ENCODE measurements around the gene CARD9. TPM values are rescaled to one million over a fixed set of nuclear protein-coding genes. Genes with fewer than 3 reads are reported as not detected.

Gene CARD9
- total and polyA plus RNA-seq, 2 of the 4 experiments (the other 2 are of a cell fraction), result 0.36 to 1.9 TPM

DNA sequence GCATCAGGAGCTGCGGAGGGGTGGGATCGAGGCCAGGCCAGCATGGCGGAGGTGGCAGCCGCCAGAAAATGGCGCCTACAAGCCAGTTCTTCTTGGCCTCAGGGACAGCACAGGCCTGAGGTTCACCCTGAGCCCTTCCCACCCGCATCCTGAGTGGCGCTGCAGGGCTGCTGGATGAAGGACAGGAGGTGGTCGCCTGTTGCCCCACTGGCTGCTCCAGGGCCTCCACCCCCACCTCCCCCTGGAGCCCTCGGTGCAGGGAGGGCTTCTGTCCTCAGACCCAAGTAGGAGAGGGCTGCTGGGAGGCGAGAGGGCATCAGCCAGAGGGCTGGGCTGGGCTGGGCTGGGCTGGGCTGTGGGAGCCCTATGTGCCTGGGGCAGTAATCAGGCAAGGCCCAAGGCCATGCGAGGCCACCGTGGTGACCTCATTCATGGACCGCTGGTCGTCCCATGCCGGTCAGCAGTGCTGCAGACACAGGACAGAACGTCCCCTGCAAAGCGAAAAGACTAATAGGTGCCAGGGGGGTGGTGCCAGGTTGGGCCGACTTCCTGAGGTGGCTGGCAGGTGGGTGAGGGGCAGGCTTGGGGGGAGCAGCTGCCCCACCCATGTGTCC is 32.3 kb downstream of the CARD9 start:
- DNase-seq (no peak), ATAC-seq (ENCODE audit: low read depth) (no peak)
- H2BK5ac ChIP-seq (ENCODE audit: low read depth, low read length, poor library complexity, severe bottlenecking), result no peak overlapping the region
- H3K9me3 ChIP-seq (ENCODE audit: control insufficient read depth, insufficient read depth, low read length), result no peaks in the 10 kb centered on the region
- H3K4ac ChIP-seq (ENCODE audit: low read depth, low read length), result no peak overlapping the region
- peaks cover 77% of the 10 kb centered on the region for H3K36me3 ChIP-seq (ENCODE audit: control insufficient read depth, insufficient read depth, low read length)
- no peaks in the 10 kb centered on the region for H3K27me3 ChIP-seq (ENCODE audit: control insufficient read depth, insufficient read depth, low read length)
- 89% methylated on average over 3 of the region's 18 CpGs; no CpG with 5 or more reads in 1 of the 2 experiments for WGBS, 2 experiments (ENCODE audit: extremely low coverage in 2 of 2, insufficient read length in 1 of 2)
- H2AK5ac ChIP-seq (ENCODE audit: low read depth, low read length), result no peak overlapping the region
- no TSS peak for BruUV-seq (replicated peaks)
- H2BK15ac ChIP-seq (ENCODE audit: low read depth, low read length), result no peak overlapping the region
- peaks cover 11% of the 10 kb centered on the region; the same call in 1 of the 2 replicates for H3K4me1 ChIP-seq (ENCODE audit: control insufficient read depth, insufficient read depth, low read length)
- no peak overlapping the region for H4K5ac ChIP-seq (ENCODE audit: low read depth, low read length)
- H3K9me1 ChIP-seq (ENCODE audit: insufficient read depth, low read length), result peaks cover 4% of the 10 kb centered on the region; the same call in 1 of the 2 replicates
- H3K18ac ChIP-seq (ENCODE audit: low read depth, low read length), result no peak overlapping the region
- in situ Hi-C loops (cut with MboI; ENCODE audit: low sequenced_read_pairs) (no loop called here), intact Hi-C loops (cut with micrococcal nuclease) (no loop called here), dilution Hi-C loops (cut with HindIII; ENCODE audit: low sequenced_read_pairs, unreplicated experiment) (no loop called here)
- no peak overlapping the region for H4K91ac ChIP-seq (ENCODE audit: insufficient read depth, low read depth, low read length)
- H3K14ac ChIP-seq (replicated peaks; ENCODE audit: low read depth, low read length), result no peak overlapping the region
- no peak overlapping the region for H2AK9ac ChIP-seq (replicated peaks; ENCODE audit: low read depth, low read length, poor library complexity)
- H3K9ac ChIP-seq (ENCODE audit: low read depth, low read length), result no peak overlapping the region
- H3K4me3 ChIP-seq (ENCODE audit: insufficient read depth, low read depth, low read length), result no peak overlapping the region
- H2BK120ac ChIP-seq (ENCODE audit: low read depth, low read length), result no peak overlapping the region
- no peak overlapping the region for H3K4me2 ChIP-seq (ENCODE audit: low read depth, low read length)
- ChIA-PET CTCF (no interaction called here), POLR2A (ENCODE audit: unreplicated experiment) (no interaction called here)
- peaks cover 16 to 74% of the 10 kb centered on the region in 2 experiments for H3K79me1 ChIP-seq (ENCODE audit: low read depth in 1 of 2, low read length in 2 of 2)
- no peak overlapping the region for H4K8ac ChIP-seq (ENCODE audit: low read depth in 2 of 2, low read length in 2 of 2)
- H3K56ac ChIP-seq (ENCODE audit: extremely low read depth, insufficient read depth, low read length), result no peak overlapping the region
- no peak overlapping the region for H3K23ac ChIP-seq (ENCODE audit: low read depth, low read length)
- no peak overlapping the region for H3K27ac ChIP-seq (ENCODE audit: insufficient read depth, low read length)
- peaks cover 78% of the 10 kb centered on the region for H4K20me1 ChIP-seq (ENCODE audit: insufficient read depth, low read length)
- TF ChIP-seq CHD1 (IDR thresholded peaks at IDR 0.05; ENCODE audit: low read depth, low read length) (no peak), MAFK (IDR thresholded peaks at IDR 0.05; ENCODE audit: low read depth, low read length) (no peak), POLR2A (IDR thresholded peaks at IDR 0.05; ENCODE audit: low read depth, low read length) (no peak), FOS (IDR thresholded peaks at IDR 0.05; ENCODE audit: low read depth, low read length) (no peak), MAZ (IDR thresholded peaks at IDR 0.05; ENCODE audit: borderline replicate concordance, low read depth, low read length) (no peak), RFX5 (IDR thresholded peaks at IDR 0.05; ENCODE audit: low read depth, low read length) (no peak), MXI1 (IDR thresholded peaks at IDR 0.05; ENCODE audit: borderline replicate concordance, low read depth, low read length) (no peak), SMC3 (IDR thresholded peaks at IDR 0.05; ENCODE audit: low read depth, low read length) (no peak), RCOR1 (IDR thresholded peaks at IDR 0.05; ENCODE audit: insufficient replicate concordance, low read length) (no peak), CEBPB (IDR thresholded peaks at IDR 0.05; ENCODE audit: low read depth, low read length) (no peak), NFE2L2 (IDR thresholded peaks at IDR 0.05; ENCODE audit: low read depth, low read length) (no peak), RAD21 (IDR thresholded peaks at IDR 0.05; ENCODE audit: low read length) (no peak), BHLHE40 (IDR thresholded peaks at IDR 0.05; ENCODE audit: low read depth, low read length) (no peak)
- TF ChIP-seq, protein P1, sequence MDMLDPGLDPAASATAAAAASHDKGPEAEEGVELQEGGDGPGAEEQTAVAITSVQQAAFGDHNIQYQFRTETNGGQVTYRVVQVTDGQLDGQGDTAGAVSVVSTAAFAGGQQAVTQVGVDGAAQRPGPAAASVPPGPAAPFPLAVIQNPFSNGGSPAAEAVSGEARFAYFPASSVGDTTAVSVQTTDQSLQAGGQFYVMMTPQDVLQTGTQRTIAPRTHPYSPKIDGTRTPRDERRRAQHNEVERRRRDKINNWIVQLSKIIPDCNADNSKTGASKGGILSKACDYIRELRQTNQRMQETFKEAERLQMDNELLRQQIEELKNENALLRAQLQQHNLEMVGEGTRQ (IDR thresholded peaks at IDR 0.05; ENCODE audit: low read depth, low read length), result no peak
- TF ChIP-seq, protein P2, sequence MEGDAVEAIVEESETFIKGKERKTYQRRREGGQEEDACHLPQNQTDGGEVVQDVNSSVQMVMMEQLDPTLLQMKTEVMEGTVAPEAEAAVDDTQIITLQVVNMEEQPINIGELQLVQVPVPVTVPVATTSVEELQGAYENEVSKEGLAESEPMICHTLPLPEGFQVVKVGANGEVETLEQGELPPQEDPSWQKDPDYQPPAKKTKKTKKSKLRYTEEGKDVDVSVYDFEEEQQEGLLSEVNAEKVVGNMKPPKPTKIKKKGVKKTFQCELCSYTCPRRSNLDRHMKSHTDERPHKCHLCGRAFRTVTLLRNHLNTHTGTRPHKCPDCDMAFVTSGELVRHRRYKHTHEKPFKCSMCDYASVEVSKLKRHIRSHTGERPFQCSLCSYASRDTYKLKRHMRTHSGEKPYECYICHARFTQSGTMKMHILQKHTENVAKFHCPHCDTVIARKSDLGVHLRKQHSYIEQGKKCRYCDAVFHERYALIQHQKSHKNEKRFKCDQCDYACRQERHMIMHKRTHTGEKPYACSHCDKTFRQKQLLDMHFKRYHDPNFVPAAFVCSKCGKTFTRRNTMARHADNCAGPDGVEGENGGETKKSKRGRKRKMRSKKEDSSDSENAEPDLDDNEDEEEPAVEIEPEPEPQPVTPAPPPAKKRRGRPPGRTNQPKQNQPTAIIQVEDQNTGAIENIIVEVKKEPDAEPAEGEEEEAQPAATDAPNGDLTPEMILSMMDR (conservative IDR thresholded peaks at IDR 0.05; ENCODE audit: low read depth, low read length), result no peak
- TF ChIP-seq, protein P3, sequence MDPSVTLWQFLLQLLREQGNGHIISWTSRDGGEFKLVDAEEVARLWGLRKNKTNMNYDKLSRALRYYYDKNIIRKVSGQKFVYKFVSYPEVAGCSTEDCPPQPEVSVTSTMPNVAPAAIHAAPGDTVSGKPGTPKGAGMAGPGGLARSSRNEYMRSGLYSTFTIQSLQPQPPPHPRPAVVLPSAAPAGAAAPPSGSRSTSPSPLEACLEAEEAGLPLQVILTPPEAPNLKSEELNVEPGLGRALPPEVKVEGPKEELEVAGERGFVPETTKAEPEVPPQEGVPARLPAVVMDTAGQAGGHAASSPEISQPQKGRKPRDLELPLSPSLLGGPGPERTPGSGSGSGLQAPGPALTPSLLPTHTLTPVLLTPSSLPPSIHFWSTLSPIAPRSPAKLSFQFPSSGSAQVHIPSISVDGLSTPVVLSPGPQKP (IDR thresholded peaks at IDR 0.05; ENCODE audit: borderline replicate concordance, low read depth, low read length), result no peak
- no peak overlapping the region for H2BK20ac ChIP-seq (ENCODE audit: low read depth, low read length)
- no peak overlapping the region for H2AFZ ChIP-seq (replicated peaks; ENCODE audit: low read length, poor library complexity)

Measured in IMR-90 (cell line).